Measurements from ENCODE around the gene CD207.

CD207 gene

GRCh38 chr2:70790136-70790828 lies 45.3 kb downstream of the CD207 start, which contains the start of gene FIGLA:
Gene FIGLA, minus strand, starts transcription at chr2:70790643. Its CDS starts 5 bp downstream, at chr2:70790638.
- no peak for DNase-seq

GRCh38 chr2:70789304-70790135 lies 46.1 kb downstream of the CD207 start:
- DNase-seq = peak; percentile 49

- DNase-seq = no peak
Measured at GRCh38 chr2:70785137-70785911, 50.3 kb downstream of the CD207 start.

- DNase-seq = no peak
Measured at GRCh38 chr2:70784320-70784719, 51.3 kb downstream of the CD207 start.

All from activated naive CD4-positive, alpha-beta T cell treated with Interleukin-2 at 50 U/mL for 16 hours (primary cell).